NCI-H1694 (cell line): ENCODE data around the gene SPEM2.

Experiments used
- DNase-seq: peaks from one replicate; lab custom pipeline; 2025; lab: John Stamatoyannopoulos, UW

SPEM2 gene

GRCh38 chr17:7403977-7404736, 21.3 kb upstream of the SPEM2 start, which contains the start of gene TMEM256:
TSS of gene TMEM256 (minus strand) at chr17:7404097. CDS start at chr17:7404084, 13 bp downstream.
- peak; percentile 99 for DNase-seq

GRCh38 chr17:7404737-7405349, 20.6 kb upstream of the SPEM2 start:
- DNase-seq, result no peak

- no peak for DNase-seq
Measured at GRCh38 chr17:7405350-7406234, 19.8 kb upstream of the SPEM2 start.

- DNase-seq, result no peak
Measured at GRCh38 chr17:7406235-7406825, 19.1 kb upstream of the SPEM2 start.

- no peak for DNase-seq
Measured at GRCh38 chr17:7407082-7407481, 18.3 kb upstream of the SPEM2 start.

- DNase-seq, result no peak
Measured at GRCh38 chr17:7407485-7408251, 17.7 kb upstream of the SPEM2 start, which contains the start of gene NLGN2. TSS of gene NLGN2 (plus strand) at chr17:7407845. CDS start at chr17:7408256, 411 bp downstream.

GRCh38 chr17:7408252-7408727, 17.1 kb upstream of the SPEM2 start:
- no peak for DNase-seq

- DNase-seq, result no peak
Measured at GRCh38 chr17:7408863-7409262, 16.6 kb upstream of the SPEM2 start.

GRCh38 chr17:7409716-7410115, 15.7 kb upstream of the SPEM2 start:
- DNase-seq, result no peak

GRCh38 chr17:7410634-7411426, 14.6 kb upstream of the SPEM2 start:
- DNase-seq, result no peak

- DNase-seq, result no peak
Measured at GRCh38 chr17:7411427-7411750, 14.0 kb upstream of the SPEM2 start.

GRCh38 chr17:7413346-7413985, 11.9 kb upstream of the SPEM2 start:
- DNase-seq, result no peak

GRCh38 chr17:7414837-7415236, 10.6 kb upstream of the SPEM2 start:
- DNase-seq, result no peak

- DNase-seq, result no peak
Measured at GRCh38 chr17:7415784-7416183, 9.6 kb upstream of the SPEM2 start.

- no peak for DNase-seq
Measured at GRCh38 chr17:7416323-7416722, 9.1 kb upstream of the SPEM2 start.

- DNase-seq, result no peak
Measured at GRCh38 chr17:7417056-7417655, 8.3 kb upstream of the SPEM2 start.

GRCh38 chr17:7418472-7419152, 6.8 kb upstream of the SPEM2 start:
- DNase-seq, result no peak

- DNase-seq, result no peak
Measured at GRCh38 chr17:7419819-7420610, 5.4 kb upstream of the SPEM2 start, which contains the start of gene SPEM1. TSS of gene SPEM1 (plus strand) at chr17:7420324. CDS start at chr17:7420385, 61 bp downstream.
